IPS DF 4.7 (cell line): ENCODE results near the gene PAPOLB.

ENCODE experiments used
- DNase-seq: peaks from one replicate; pipeline ENCODE4 v3.0.0-alpha.2; 2013; ENCODE audit warnings: low spot score; ENCODE audit errors: extremely low read depth

PAPOLB gene

GRCh38 chr7:4842319-4843064 lies 19.3 kb downstream of the PAPOLB start:
- DNase-seq, result no peak

GRCh38 chr7:4841836-4842235 lies 20.0 kb downstream of the PAPOLB start:
- no peak for DNase-seq

- DNase-seq, result no peak
Observed at GRCh38 chr7:4841007-4841784, 20.6 kb downstream of the PAPOLB start.

GRCh38 chr7:4840079-4840501 lies 21.7 kb downstream of the PAPOLB start:
- DNase-seq, result no peak

- DNase-seq, result no peak
Observed at GRCh38 chr7:4838626-4839334, 23.1 kb downstream of the PAPOLB start.

GRCh38 chr7:4837803-4838625 lies 23.8 kb downstream of the PAPOLB start:
- DNase-seq, result no peak

- no peak for DNase-seq
Observed at GRCh38 chr7:4837041-4837802, 24.6 kb downstream of the PAPOLB start.

GRCh38 chr7:4836206-4836661 lies 25.6 kb downstream of the PAPOLB start:
- no peak for DNase-seq

GRCh38 chr7:4835398-4836205 lies 26.2 kb downstream of the PAPOLB start:
- no peak for DNase-seq

GRCh38 chr7:4834601-4835397 lies 27.0 kb downstream of the PAPOLB start:
- DNase-seq, result no peak

- no peak for DNase-seq
Observed at GRCh38 chr7:4833691-4834600, 27.9 kb downstream of the PAPOLB start.

GRCh38 chr7:4833176-4833575 lies 28.7 kb downstream of the PAPOLB start:
- DNase-seq, result no peak

GRCh38 chr7:4832711-4833110 lies 29.1 kb downstream of the PAPOLB start:
- no peak for DNase-seq

- no peak for DNase-seq
Observed at GRCh38 chr7:4831723-4832495, 29.9 kb downstream of the PAPOLB start.

- peak; percentile 80 for DNase-seq
Observed at GRCh38 chr7:4830176-4830575, 31.7 kb downstream of the PAPOLB start.

GRCh38 chr7:4828720-4829383 lies 33.0 kb downstream of the PAPOLB start:
- DNase-seq, result no peak
